ENCODE results near the gene CEBPA.

The CEBPA gene

GRCh38 chr19:33343301-33343700 is 41.0 kb upstream of the CEBPA start:
- Histone ChIP-seq H3K4me2 (ENCODE audit: low read depth, low read length, poor library complexity, severe bottlenecking) (no peak overlapping the region), H3K9me2 (replicated peaks; ENCODE audit: insufficient read depth, low read length) (no peaks in the 10 kb centered on the region), H3K79me2 (ENCODE audit: insufficient read depth, low read length) (no peaks in the 10 kb centered on the region), H3K36me3 (ENCODE audit: low read length) (no peaks in the 10 kb centered on the region), H3K27me3 (ENCODE audit: low read length) (no peaks in the 10 kb centered on the region), H3K27ac (ENCODE audit: low read depth, low read length) (no peak overlapping the region), H4K20me1 (ENCODE audit: low read depth, low read length) (no peaks in the 10 kb centered on the region), H2AFZ (ENCODE audit: low read depth, low read length, severe bottlenecking) (no peak overlapping the region), H3F3A (ENCODE audit: insufficient read depth) (no peaks in the 10 kb centered on the region), H3K9me3 (ENCODE audit: insufficient read depth, low read length) (no peaks in the 10 kb centered on the region), H3K9ac (ENCODE audit: low read length) (no peak overlapping the region), H3K4me3 (ENCODE audit: insufficient read depth, low read length, poor library complexity, severe bottlenecking) (no peak overlapping the region)
- TF ChIP-seq CTCF (IDR thresholded peaks at IDR 0.05; ENCODE audit: insufficient read depth, low read length, poor library complexity, severe bottlenecking) (no peak), EZH2phosphoT487 (conservative IDR thresholded peaks at IDR 0.05; ENCODE audit: low read length) (no peak)

- Histone ChIP-seq H3K79me2 (ENCODE audit: insufficient read depth, low read length) (no peaks in the 10 kb centered on the region), H3K27me3 (ENCODE audit: low read length) (no peaks in the 10 kb centered on the region), H3K9me3 (ENCODE audit: insufficient read depth, low read length) (no peaks in the 10 kb centered on the region), H3K9ac (ENCODE audit: low read length) (no peak overlapping the region), H3K36me3 (ENCODE audit: low read length) (no peaks in the 10 kb centered on the region), H3K27ac (ENCODE audit: low read depth, low read length) (no peak overlapping the region), H3K4me2 (ENCODE audit: low read depth, low read length, poor library complexity, severe bottlenecking) (no peak overlapping the region), H2AFZ (ENCODE audit: low read depth, low read length, severe bottlenecking) (no peak overlapping the region), H3F3A (ENCODE audit: insufficient read depth) (no peaks in the 10 kb centered on the region), H3K9me2 (replicated peaks; ENCODE audit: insufficient read depth, low read length) (no peaks in the 10 kb centered on the region), H4K20me1 (ENCODE audit: low read depth, low read length) (no peaks in the 10 kb centered on the region), H3K4me3 (ENCODE audit: insufficient read depth, low read length, poor library complexity, severe bottlenecking) (no peak overlapping the region)
- TF ChIP-seq CTCF (IDR thresholded peaks at IDR 0.05; ENCODE audit: insufficient read depth, low read length, poor library complexity, severe bottlenecking), result no peak
- no peak for TF ChIP-seq EZH2phosphoT487 (conservative IDR thresholded peaks at IDR 0.05; ENCODE audit: low read length)
These were observed 38.7 kb upstream of the CEBPA start for GRCh38 chr19:33340991-33341390.

GRCh38 chr19:33339016-33339984 is 37.0 kb upstream of the CEBPA start:
- Histone ChIP-seq H3K79me2 (ENCODE audit: insufficient read depth, low read length) (no peaks in the 10 kb centered on the region), H4K20me1 (ENCODE audit: low read depth, low read length) (no peaks in the 10 kb centered on the region), H3F3A (ENCODE audit: insufficient read depth) (no peaks in the 10 kb centered on the region), H3K4me3 (ENCODE audit: insufficient read depth, low read length, poor library complexity, severe bottlenecking) (no peak overlapping the region), H3K27me3 (ENCODE audit: low read length) (no peaks in the 10 kb centered on the region), H3K9me3 (ENCODE audit: insufficient read depth, low read length) (no peaks in the 10 kb centered on the region), H3K36me3 (ENCODE audit: low read length) (no peaks in the 10 kb centered on the region), H3K4me2 (ENCODE audit: low read depth, low read length, poor library complexity, severe bottlenecking) (no peak overlapping the region), H3K27ac (ENCODE audit: low read depth, low read length) (no peak overlapping the region), H3K9ac (ENCODE audit: low read length) (no peak overlapping the region), H3K9me2 (replicated peaks; ENCODE audit: insufficient read depth, low read length) (no peaks in the 10 kb centered on the region), H2AFZ (ENCODE audit: low read depth, low read length, severe bottlenecking) (no peak overlapping the region)
- TF ChIP-seq CTCF (IDR thresholded peaks at IDR 0.05; ENCODE audit: insufficient read depth, low read length, poor library complexity, severe bottlenecking), result no peak
- no peak for TF ChIP-seq EZH2phosphoT487 (conservative IDR thresholded peaks at IDR 0.05; ENCODE audit: low read length)

All from SU-DHL-6 (cell line).